Left ventricle myocardium superior (tissue), 1 donor: Measurements from ENCODE around the gene SPG11. TPM values are rescaled to one million over a fixed set of nuclear protein-coding genes. Genes with fewer than 3 reads are reported as not detected.
"Not testable (repeated sequence)": the region's sequence is repeated elsewhere in the genome, so short reads cannot be mapped to it uniquely, and the experiment has no call there.

Experiments used
- ATAC-seq: fragments of 200-7000 bp; cut with Tn5 transposase; one replicate; pipeline ENCODE4 v1.9.1; 2020; ENCODE audit warnings: mild to moderate bottlenecking, moderate library complexity
- DNase-seq: peaks from one replicate; pipeline ENCODE4 v3.0.0-alpha.2; 2020
- intact Hi-C: fragments of 100-400 bp; cut with micrococcal nuclease; formaldehyde crosslinking; loops from one replicate; pipeline ENCODE4 v1.11.0; 2022
- total RNA-seq: library from RNA; stranded (reverse); fragmentation: NEBNext Ultra II Directional; extraction: Animal tissue kit (Norgen Biotek cat#: 25700); gene quantifications from one replicate; pipeline ENCODE4 v1.2.1, GENCODE V29; 2021
- donor health status: DM: no; HTN: yes; CAD: no; lungs with severe emphysema.

Gene SPG11
- total RNA-seq, 1 donor from 2014 or later = 40.9 TPM

- peak; percentile 89 for DNase-seq
- peak; percentile 89 for ATAC-seq
- intact Hi-C loops = no loop called here
Observed at GRCh38 chr15:44536302-44536961, 127.0 kb downstream of the SPG11 start.

- DNase-seq = no peak
- ATAC-seq = no peak
- intact Hi-C loops = no loop called here
Observed at GRCh38 chr15:44535523-44536301, 127.8 kb downstream of the SPG11 start.

- ATAC-seq (no peak), DNase-seq (no peak)
- intact Hi-C loops = no loop called here
Observed at GRCh38 chr15:44535092-44535491, 128.4 kb downstream of the SPG11 start.

GRCh38 chr15:44532689-44533088 is 130.8 kb downstream of the SPG11 start:
- intact Hi-C loops = no loop called here
- ATAC-seq (no peak), DNase-seq (no peak)

GRCh38 chr15:44532275-44532674 is 131.2 kb downstream of the SPG11 start:
- intact Hi-C loops, ATAC-seq, DNase-seq: not testable (repeated sequence)

GRCh38 chr15:44530653-44531052 is 132.8 kb downstream of the SPG11 start:
- ATAC-seq = no peak
- DNase-seq = no peak
- intact Hi-C loops = no loop called here

GRCh38 chr15:44529864-44530604 is 133.4 kb downstream of the SPG11 start:
- intact Hi-C loops = no loop called here
- DNase-seq (no peak), ATAC-seq (no peak)

- intact Hi-C loops = no loop called here
- ATAC-seq = no peak
Observed at GRCh38 chr15:44527241-44527640, 136.2 kb downstream of the SPG11 start.

GRCh38 chr15:44525018-44525417 is 138.4 kb downstream of the SPG11 start:
- no peak for ATAC-seq
- intact Hi-C loops = no loop called here

More at GRCh38 chr15:44527241-44527640, 136.2 kb downstream of the SPG11 start:
- no peak for DNase-seq

GRCh38 chr15:44519537-44519936 is 143.9 kb downstream of the SPG11 start:
- DNase-seq (no peak), ATAC-seq (no peak)
- intact Hi-C loops = no loop called here

More at GRCh38 chr15:44525018-44525417, 138.4 kb downstream of the SPG11 start:
- no peak for DNase-seq

GRCh38 chr15:44516436-44516835 is 147.0 kb downstream of the SPG11 start:
- intact Hi-C loops = no loop called here
- ATAC-seq (no peak), DNase-seq (no peak)

Other genes with a start within 250 kb of the SPG11 start
- gene CTDSPL2, start 236.0 kb downstream of the SPG11 start, total RNA-seq = 17.2 TPM
- gene EIF3J, start 126.5 kb downstream of the SPG11 start, total RNA-seq = 99.3 TPM
- 3.0 TPM for gene PATL2, start 47.7 kb upstream of the SPG11 start, total RNA-seq
- 1,156 TPM for gene B2M, start 47.9 kb upstream of the SPG11 start, total RNA-seq
- gene TRIM69, start 72.9 kb upstream of the SPG11 start, total RNA-seq = 55.2 TPM